Left ventricle myocardium inferior (tissue), 1 donor: Measurements from ENCODE around the gene RFC3. TPM values are rescaled to one million over a fixed set of nuclear protein-coding genes. Genes with fewer than 3 reads are reported as not detected.

Source experiments
- DNase-seq: peaks from one replicate; pipeline ENCODE4 v3.0.0-alpha.2; 2020
- H3K27ac ChIP-seq: fragments of 200-600 bp; replicated peaks from 2 replicates; pipeline ENCODE4 v1.8.0; 2021
- H3K27me3 ChIP-seq: fragments of 200-600 bp; 2 replicates; pipeline ENCODE4 v1.8.0; 2021; ENCODE audit warnings: low read depth
- H3K36me3 ChIP-seq: fragments of 200-600 bp; 2 replicates; pipeline ENCODE4 v1.8.0; 2021
- H3K4me1 ChIP-seq: fragments of 200-600 bp; 2 replicates; pipeline ENCODE4 v1.8.0; 2021
- H3K4me3 ChIP-seq: fragments of 200-600 bp; 2 replicates; pipeline ENCODE4 v1.8.0; 2021; ENCODE audit warnings: mild to moderate bottlenecking, moderate library complexity
- H3K9me3 ChIP-seq: fragments of 200-600 bp; replicated peaks from 2 replicates; pipeline ENCODE4 v1.8.0; 2021
- CTCF ChIP-seq: fragments of 200-600 bp; IDR thresholded peaks from 2 replicates; pipeline ENCODE4 v1.8.0; 2021; ENCODE audit warnings: antibody characterized with exemption, mild to moderate bottlenecking, borderline replicate concordance
- intact Hi-C: fragments of 100-400 bp; cut with micrococcal nuclease; formaldehyde crosslinking; loops from one replicate; pipeline ENCODE4 v1.11.0; 2022
- long read RNA-seq: library from polyadenylated mRNA; unstranded; transcript quantifications from one replicate; pipeline ENCODE4 v2.0.0, GENCODE V29; 2021
- total RNA-seq: library from RNA; stranded (reverse); fragmentation: NEBNext Ultra II Directional; extraction: Animal tissue kit (Norgen Biotek cat#: 25700); gene quantifications from one replicate; pipeline ENCODE4 v1.2.1, GENCODE V29; 2021
- donor health status: DM: no; HTN: yes; CAD: no; lungs with severe emphysema.

RFC3 gene
- 4.2 TPM for total RNA-seq
- long read RNA-seq, transcript RFC3-201 (9 exons, 2,402 nt), result major isoform, 5 of 9 reads
- long read RNA-seq, partial matches to known transcripts, result 3 of 9 reads
- long read RNA-seq, other reads (novel, unspliced or antisense), result 0 of 9 reads

DNA sequence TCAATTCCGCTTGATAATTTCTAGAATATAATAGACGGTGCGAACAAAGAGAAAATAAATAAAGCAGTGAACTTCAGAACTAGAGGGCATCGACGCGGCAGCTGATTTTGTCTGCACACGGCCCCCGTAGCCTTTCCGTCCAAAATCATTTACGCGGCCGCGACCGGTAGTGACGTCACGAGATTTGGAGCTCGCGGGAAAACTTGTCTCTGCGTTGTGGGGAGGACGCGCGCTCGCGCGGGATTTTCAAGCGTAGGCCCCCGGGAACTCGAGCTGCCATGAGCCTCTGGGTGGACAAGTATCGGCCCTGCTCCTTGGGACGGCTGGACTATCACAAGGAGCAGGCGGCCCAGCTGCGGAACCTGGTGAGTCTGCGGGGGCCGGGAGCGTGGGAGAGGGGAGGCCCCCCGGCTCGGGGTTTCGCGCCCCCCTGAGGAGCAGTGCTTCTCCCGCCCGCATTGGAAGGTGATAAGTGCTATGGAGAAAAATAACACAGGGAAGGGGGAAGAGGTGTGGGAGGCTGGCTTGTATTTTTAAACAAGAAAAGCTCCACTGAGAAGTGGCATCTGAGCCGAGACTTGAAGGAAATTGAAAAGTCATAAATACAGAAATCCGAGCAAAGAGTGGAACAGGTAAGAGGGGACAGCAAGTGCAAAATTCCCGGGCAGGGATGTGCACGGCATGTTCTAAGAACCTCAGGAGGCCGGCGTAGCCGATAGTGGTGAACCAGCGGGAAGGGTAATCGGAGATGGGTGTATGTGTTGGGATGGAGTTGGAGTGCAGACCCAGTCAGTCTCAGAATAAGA is at the start of gene RFC3:
RFC3 (plus strand) TSS at position 249 of the 806 bp plus-strand sequence; CDS start at position 279, 30 bp downstream.
- H3K4me1 ChIP-seq, result peaks cover 18% of the 10 kb centered on the region
- no peaks in the 10 kb centered on the region for H3K9me3 ChIP-seq
- no peaks in the 10 kb centered on the region for H3K27me3 ChIP-seq
- H3K36me3 ChIP-seq, result no peaks in the 10 kb centered on the region
- intact Hi-C loops, result no loop called here
- H3K27ac ChIP-seq, result peak within 1 kb of the TSS; percentile 72
- no peak for TF ChIP-seq CTCF
- peak; percentile 95 for DNase-seq
- H3K4me3 ChIP-seq, result peak within 1 kb of the TSS; percentile 75

- intact Hi-C loops, result no loop called here
- Histone ChIP-seq H3K36me3 (no peaks in the 10 kb centered on the region), H3K4me1 (peaks cover 20% of the 10 kb centered on the region), H3K4me3 (no peak overlapping the region), H3K27me3 (no peaks in the 10 kb centered on the region), H3K27ac (no peak overlapping the region), H3K9me3 (peaks cover 5% of the 10 kb centered on the region)
- no peak for DNase-seq
- no peak for TF ChIP-seq CTCF
These were observed 46.7 kb upstream of the RFC3 start for GRCh38 chr13:33771296-33771695.

- no peak for TF ChIP-seq CTCF
- Histone ChIP-seq H3K9me3 (no peaks in the 10 kb centered on the region), H3K27ac (no peak overlapping the region), H3K27me3 (no peaks in the 10 kb centered on the region), H3K36me3 (no peaks in the 10 kb centered on the region), H3K4me1 (peaks cover 23% of the 10 kb centered on the region), H3K4me3 (no peak overlapping the region)
- intact Hi-C loops, result no loop called here
- DNase-seq, result no peak
These were observed 44.0 kb upstream of the RFC3 start for GRCh38 chr13:33773790-33774462.

DNA sequence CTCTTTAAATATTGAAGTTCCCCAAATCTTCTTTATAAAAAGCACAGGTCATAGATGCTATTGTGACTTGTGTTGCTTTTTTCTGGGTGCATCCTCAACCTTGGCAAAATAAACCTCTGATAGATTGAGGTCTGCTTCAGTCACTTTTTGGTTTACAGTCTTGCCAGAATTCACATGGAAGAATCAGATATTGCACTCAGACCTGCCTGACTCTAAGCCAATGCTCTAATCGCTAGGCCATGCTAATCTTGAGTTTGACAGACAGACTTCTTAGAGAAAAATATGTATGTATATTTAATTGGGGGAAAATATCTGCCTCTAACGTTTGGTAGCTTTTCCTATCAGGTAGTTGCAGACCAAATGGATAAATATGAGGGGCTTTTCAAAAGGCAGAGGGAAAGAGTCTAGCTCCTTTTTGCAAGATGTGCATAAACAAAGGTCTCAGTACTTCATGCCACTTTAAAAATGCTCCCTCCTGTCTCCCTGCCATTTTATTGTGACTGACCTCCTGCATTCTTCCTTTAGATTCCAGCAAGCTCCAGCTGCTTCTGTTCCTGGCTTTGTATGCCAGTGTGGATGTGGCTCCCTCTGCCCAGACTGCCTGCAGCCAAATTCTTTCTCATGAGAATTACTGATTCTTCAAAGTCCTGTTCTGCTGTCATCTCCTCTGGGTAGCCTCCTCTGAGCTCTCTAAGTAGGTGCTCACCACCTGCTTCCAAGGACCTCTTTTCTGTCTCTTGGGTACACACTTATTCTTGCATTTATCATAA is 42.4 kb upstream of the RFC3 start:
- no peaks in the 10 kb centered on the region for H3K36me3 ChIP-seq
- intact Hi-C loops, result no loop called here
- TF ChIP-seq CTCF, result no peak
- no peaks in the 10 kb centered on the region for H3K27me3 ChIP-seq
- H3K4me1 ChIP-seq, result peaks cover 23% of the 10 kb centered on the region
- no peak overlapping the region for H3K4me3 ChIP-seq
- H3K27ac ChIP-seq, result no peak overlapping the region
- no peak for DNase-seq
- no peaks in the 10 kb centered on the region for H3K9me3 ChIP-seq

GRCh38 chr13:33776239-33776881 is 41.6 kb upstream of the RFC3 start:
- TF ChIP-seq CTCF, result no peak

More at GRCh38 chr13:33776239-33776881, 41.6 kb upstream of the RFC3 start:
- H3K4me1 ChIP-seq, result peaks cover 23% of the 10 kb centered on the region
- H3K4me3 ChIP-seq, result no peak overlapping the region
- no peak overlapping the region for H3K27ac ChIP-seq
- H3K9me3 ChIP-seq, result no peaks in the 10 kb centered on the region
- DNase-seq, result no peak
- intact Hi-C loops, result no loop called here
- H3K27me3 ChIP-seq, result no peaks in the 10 kb centered on the region
- no peaks in the 10 kb centered on the region for H3K36me3 ChIP-seq
